GM18499 (cell line): ENCODE results near the gene NDUFV2.

ENCODE experiments used
- ATAC-seq: cut with Tn5 transposase; IDR thresholded peaks from one replicate; pipeline ENCODE4 v1.9.1; 2021; ENCODE audit warnings: moderate number of reproducible peaks; ENCODE audit not compliant: insufficient read depth, unreplicated experiment

The NDUFV2 gene

DNA sequence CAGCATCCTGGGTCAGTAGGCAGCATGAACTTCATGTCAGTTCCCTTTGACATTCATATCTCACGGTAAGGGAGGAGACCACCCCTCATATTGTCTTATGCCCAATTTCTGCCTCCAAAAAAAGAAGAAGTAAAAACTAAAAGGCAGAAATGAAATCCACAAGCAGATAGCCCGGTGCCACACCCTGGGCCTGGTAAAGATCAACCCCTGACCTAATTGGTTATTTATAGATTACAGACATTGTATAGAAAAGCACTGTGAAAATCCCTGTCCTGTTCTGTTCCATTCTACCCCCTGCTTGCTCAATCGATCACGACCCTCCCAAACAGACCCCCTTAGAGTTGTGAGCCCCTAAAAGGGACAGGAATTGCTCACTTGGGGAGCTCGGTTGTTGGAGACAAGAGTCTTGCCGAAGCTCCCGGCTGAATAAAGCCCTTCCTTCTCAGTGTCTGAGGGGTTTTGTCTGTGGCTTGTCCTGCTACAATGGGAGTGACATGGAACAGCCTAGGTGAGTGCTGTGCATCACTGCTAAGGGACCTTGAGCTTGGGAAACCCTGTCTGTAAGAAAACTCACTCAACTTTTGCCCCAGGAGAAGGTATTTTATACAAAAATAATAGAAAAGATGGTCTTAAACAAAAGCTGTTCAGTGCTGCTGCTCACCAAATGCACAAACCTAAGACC is 11.1 kb downstream of the NDUFV2 start:
- no peak for ATAC-seq

DNA sequence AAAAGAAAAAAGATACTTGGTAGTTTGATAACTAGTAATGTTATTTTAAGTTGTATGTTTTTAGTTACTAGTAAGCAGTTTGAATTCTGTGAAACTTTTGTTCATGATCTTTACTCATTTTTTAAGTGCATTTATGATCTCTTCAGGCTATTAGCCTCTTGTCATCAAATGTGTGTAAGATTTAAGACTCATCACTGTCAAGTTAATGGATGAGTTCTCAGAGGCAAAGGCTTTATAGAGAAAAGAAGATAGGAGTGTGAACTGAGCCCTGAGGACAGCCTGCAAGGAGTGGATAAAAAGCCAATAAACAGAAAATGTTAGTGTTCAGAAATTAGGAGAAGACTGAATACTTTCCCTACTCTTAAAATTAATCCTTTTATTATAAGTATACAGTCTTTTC is 13.5 kb downstream of the NDUFV2 start:
- no peak for ATAC-seq

DNA sequence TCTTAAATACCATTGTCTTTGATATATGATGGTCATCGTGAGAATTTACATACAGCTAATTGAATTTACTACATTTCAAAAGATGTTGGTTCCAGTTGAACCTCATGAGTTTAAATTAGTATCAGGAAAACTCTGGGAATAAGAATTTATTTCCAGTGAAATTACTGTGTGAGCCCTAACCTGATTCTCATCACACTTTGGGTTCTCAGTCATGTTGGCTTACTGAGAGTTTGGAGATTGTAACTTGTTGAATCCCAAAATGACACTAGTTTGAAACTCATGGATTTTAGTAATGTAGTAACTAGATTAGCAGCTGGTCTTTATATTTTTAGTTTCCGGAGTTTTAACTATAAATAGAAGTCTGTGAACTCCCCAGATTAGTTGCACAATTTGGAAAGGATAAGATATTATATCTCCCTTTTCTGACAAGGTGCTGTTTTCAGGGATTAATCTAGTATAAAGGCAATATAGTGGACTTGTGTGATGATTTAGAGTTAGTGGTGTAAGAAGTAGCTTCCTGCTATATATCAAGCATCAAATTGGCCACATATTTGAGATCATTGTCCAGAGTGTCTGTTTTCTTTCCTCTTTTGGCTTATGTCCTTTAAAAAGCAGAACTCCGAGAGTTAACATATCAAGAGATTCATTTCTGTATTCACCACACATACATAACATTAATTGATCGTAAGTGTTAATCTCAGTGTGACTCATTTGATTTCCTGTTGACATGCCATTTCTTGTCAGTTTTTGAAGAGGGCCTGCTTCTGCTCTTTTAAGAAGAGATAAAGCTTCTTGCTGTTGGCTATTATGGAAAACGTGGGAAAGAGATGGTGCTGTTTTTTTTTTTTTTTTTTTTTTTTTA is 15.7 kb downstream of the NDUFV2 start:
- no peak for ATAC-seq

DNA sequence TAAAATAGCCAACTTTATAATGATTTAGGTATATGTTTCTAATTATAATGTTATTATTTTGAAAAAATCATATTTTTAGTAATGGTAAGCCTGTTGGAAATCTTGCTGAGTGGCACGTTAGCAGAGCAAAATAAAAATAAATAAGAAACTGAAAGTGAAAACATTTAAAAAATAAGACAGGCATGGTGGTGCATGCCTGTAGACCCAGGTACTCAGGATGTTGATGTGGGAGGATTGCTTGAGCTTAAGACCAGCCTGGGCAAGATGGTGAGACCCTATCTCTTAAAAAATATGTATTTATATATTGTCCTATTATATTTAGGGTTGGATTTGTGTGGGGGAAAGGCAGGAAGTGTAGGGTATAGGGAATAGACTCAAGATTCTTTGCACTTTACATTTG is 18.3 kb downstream of the NDUFV2 start:
- no peak for ATAC-seq

DNA sequence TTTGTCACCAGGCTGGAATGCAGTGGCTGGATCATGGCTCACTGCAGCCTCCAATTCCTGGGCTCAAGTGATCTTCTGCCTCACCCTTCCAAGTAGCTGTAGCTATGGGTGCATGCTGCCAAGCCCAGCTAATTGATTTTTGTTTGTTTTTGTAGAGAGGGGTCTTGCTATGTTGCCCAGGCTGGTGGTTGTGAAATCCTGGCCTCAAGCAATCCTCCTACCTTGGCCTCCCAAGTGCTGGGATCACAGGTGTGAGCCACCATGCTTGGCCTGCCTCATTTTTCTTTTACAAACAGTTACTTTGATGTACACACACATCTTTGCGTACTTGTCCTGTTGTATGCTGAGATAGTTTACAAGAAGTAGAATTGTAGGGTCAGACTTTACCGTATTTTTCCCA is 21.0 kb downstream of the NDUFV2 start:
- ATAC-seq = no peak

DNA sequence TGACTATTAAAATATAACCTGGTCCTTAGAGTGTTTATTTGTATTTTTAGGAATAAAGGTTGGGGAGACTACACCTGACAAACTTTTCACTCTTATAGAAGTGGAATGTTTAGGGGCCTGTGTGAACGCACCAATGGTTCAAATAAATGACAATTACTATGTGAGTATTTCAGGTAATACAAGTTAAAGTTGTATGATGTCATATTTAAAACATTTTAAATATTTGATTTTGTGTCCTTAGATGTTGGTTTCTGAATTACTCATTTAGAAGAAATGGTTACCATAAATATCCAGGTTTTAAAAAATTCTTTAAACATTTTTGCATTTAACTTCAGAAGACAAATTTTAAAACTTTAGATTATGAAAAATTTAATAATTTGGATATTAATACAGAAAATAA is 22.3 kb downstream of the NDUFV2 start:
- ATAC-seq = no peak

DNA sequence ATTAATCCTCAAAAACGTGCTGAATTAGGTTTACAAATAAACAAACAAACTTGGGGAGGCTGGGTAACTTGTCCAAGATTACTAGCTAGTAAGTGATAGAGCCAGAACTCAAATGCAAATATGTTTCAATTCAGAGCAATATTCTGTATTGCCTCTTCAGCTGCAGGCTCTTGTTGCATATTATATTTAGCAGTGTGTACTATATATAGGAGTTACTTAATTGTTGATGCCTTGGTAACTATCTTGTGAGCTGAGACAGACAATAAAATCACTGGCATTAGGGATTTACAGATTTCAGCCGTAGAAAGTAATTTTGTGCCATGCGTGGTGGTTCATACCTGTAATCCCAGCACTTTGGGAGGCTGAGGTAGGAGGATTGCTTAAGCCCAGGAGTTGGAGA is 23.8 kb downstream of the NDUFV2 start:
- ATAC-seq = no peak

DNA sequence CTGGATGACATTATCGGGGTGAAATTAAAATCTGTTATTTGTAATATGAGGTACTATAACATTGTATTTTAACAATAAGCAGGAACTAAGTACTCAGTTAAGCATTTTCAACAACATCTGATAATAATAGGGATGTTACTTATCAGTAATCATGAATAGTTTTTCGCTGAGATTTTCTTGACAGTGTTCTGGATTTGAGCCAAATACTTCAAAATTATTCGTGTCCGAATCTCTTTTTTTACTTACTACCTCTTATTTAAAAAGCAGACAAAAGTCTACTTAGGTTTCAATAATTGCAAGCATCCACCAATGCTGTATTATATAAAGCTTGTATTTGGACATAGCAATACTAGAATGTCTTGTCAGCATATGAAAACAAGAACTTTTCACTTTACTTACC is 27.7 kb downstream of the NDUFV2 start:
- ATAC-seq = no peak

DNA sequence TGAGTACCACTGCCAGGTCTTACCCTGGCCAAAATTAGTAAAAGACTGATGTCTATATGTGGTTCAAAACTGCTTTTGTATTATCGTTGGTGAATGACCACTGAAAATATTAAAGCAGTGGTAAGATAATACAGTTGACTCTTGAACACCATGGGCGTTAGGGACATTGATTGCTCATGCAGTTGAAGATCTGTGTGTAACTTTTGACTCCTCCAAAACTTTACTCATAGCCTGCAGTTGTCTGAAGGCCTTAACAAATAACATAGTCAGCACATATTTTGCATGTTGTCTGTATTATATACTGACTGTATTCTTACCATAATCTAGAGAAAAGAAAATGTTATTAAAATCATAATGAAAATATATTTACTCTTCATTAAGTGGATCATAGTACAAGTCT is 28.3 kb downstream of the NDUFV2 start:
- no peak for ATAC-seq

DNA sequence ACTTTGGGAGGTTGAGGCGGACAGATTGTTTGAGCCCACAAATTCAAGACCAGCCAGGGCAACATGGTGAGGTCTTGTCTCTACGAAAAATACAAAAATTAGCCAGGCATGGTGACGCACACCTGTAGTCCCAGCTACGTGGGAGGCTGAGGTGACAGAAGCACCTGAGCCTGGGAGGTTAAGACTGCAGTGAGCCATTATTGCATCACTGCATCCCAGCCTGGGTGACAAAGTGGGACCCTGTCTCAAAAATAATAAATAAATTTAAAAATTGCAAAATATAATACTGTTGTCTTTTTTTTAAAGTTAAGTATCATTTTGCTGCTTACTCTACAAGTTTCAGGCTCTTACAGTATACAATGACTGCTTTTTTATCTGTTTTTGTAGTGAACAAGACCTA is 30.1 kb downstream of the NDUFV2 start:
- ATAC-seq = no peak

DNA sequence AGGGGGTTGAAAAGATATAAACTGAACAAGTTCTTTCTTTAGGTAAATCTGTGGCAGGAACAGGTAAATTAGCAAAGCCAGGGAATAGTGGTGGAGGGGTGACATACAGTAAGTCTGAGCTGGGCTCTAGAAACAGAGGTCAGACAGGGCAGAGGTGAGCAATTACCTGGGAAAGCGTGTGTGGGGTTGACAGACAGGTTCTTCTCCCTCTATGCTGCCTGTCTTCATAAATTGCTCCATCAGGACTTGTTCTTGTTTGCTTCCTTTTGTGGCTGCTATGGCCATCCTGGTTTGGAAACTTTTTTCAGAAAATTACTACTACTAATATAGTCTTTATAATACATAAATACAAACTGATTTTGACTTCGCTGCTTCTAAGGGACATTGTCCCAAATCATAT is 30.7 kb downstream of the NDUFV2 start:
- ATAC-seq = no peak

DNA sequence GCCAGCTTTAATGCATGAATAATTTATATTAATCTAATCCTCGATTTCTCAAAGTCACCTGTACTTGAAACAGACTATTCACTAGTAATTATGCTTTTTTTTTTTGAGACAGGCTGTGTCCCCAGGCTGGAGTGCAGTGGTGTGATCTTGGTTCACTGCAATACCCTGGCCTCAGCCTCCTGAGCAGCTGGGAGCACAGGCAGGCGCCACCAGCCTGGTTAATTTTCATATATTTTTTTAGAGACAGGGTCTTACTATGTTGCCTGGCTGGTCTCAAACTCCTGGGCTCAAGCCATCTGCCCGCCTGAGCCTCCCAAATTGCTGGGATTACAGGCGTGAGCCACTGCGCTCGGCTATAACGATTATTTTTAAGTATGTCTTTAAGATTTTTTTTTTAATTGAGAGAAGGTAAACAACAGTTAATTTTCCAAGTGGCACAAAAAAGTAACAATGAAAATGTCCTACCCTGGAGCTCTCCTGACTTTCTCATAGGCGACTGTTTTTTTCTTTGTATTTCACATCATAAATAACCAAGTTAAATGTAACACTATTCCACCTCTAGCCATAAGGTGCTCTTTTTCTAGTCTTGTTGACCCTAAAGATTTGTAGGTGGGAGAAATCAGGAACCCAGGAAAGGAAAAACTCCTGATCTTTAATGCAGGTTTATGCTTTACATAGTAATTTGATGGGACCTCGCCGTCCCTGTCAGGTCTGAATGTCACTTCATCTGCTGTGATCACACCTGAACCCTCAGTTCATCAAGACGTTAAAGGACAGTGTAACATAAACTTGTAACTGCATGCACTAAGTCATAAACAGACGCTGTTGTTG is 32.8 kb downstream of the NDUFV2 start:
- ATAC-seq = no peak

DNA sequence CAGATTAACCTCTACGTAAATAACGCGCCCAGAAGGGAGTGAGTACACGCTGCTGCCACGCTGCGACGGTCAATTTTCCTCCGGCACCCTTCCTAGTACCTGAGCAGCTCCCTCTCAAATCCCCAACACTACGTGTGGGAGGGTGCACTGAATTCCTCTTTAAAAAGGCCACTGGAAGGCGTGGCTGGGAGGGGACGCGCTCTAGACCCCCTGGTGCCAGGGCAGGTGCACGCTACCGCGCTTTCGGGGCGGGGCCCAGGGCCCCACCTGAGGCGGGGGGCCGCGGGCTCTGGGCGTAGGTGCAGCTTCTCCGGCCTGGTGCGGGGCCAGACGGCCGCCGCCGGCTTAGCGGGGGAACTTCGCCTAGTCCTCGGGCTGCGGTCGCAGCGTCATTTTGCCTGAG is 33.4 kb downstream of the NDUFV2 start:
- ATAC-seq = peak; percentile 1

DNA sequence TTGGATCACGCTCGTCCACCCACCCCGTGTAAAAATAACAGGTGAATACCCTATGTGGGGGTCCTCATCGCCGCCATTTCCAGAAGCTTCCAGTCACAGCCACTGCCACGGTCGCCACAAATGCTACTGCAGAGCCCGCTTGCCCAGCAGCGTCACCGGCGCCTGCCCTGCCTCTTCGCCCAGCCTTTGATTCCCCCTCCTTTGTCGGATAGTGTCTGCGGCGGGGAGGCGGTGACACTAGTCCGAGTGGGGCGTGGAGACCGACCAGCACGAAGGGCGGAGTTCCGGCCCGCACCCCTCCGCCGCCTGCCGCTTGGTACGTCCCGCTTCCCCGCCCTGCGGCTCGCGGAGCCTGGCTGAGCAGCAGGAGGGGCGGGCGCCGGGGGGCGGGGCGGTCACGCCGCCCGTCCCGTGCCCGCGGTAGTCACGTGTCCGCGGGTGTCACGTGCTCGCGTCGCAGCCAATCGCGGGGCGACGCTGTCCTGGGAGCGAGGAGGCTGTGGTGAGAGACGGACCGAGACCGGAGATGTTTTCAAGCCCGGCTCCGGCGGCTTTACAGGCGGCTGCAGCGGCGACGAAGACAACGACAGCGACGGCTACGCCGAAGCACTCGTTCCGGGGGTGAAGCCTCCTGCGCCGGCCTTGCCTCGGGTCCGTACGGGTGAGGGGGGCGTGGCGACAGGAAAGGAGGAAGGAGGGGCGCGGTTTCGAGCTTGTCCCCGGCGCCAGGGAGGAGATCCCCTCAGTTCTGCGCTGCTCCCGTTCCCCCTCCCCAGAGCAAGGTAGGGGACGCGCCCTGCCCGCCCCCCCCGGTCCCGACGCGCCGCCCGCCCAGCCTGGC is 34.0 kb downstream of the NDUFV2 start, which contains the start of gene ANKRD12:
TSS of gene ANKRD12 (plus strand) at position 467 of the 841 bp plus-strand sequence. CDS start 45,652 bp downstream, outside the sequence.
- peak; percentile 51 for ATAC-seq

DNA sequence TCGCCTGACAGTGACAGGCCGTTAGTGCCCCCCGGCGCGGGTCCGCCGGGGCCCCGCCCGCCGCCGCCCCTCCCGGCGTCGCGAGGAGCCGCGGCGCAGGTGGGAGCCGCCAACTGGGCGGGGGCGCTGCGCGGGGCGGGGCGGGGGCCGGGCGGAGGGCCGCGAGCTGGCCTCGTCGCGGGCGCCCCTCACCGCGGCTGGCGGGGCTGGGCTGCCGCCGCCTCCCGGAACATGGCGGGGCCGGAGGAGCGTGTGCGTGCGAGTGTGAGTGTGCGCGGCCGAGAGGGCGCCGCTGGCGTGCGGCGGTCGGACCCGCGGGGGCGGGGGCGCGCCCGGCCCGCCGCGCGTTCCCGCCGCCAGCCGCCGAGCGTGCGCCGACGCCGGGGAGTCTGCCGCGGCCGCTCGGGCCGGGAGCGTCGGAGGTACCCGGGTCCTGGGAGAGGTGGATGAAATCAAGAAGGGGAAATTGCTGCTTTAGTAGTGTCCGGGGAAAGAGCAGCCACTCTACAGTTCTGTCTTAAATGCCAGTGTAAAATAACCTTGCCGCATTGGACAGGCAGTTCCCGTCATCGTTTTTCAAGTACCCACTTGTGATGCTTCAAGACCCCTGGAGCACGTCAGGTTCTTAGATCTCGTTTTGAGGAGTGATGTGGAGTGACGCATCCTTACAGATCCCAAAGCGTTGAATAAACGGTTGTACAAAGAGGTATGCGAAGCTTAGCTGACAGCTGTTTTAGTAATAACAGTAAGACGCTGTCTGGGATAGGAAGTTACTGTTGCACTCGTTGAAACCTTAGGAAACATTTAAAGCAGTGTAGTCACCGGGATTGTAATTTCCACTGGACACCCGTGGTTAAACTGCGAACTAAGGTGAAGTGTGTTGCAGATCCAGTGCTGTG is 34.9 kb downstream of the NDUFV2 start:
- peak; percentile 16 for ATAC-seq

DNA sequence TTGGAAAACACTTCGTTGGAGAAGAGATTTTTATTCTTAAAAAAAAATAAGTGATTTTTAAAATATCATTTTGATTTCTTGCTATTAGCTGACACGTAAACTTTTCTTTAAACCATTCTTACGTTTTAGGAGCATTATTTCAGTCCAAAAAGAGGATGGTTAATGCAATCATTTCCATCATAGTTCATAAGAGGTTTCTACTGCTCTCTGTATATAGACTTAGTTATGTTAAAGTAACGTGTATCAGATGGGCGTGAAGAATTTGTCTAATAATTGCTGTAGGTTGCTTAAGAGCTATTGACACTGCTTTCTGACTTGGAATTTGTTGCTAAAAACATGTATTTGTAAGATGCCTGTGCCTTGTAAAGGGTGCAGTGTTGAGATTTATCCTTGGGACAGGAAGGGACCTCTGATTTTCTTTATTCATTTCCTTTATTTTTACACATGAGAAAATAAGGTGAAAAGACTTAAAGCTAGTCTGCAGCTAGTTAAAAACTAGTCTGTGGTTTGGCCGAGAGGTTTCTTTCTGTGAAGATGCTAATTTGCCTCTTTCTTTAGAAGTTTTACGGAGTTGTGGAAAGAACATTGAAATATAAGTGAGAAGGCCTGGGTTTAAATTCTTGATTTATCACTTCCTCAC is 37.0 kb downstream of the NDUFV2 start:
- ATAC-seq = no peak

DNA sequence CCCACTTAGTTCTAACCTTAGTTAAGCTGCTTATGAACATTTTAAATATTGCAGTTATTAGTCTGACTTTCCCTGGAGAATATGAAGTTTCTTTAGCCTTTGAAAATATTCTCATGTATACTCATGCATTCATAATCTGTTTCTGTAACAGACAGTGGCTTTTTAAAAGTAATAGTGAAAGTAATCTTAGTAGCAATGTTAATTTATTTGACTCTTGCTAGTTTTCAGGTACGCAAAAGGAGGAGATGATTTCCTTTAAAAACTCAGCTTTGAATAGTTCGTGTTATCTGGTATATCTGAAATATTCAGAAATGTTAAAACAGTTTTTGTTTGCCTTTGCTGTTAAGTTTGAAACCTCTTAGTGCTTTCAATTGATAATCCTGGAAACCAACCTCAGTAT is 37.9 kb downstream of the NDUFV2 start:
- no peak for ATAC-seq

DNA sequence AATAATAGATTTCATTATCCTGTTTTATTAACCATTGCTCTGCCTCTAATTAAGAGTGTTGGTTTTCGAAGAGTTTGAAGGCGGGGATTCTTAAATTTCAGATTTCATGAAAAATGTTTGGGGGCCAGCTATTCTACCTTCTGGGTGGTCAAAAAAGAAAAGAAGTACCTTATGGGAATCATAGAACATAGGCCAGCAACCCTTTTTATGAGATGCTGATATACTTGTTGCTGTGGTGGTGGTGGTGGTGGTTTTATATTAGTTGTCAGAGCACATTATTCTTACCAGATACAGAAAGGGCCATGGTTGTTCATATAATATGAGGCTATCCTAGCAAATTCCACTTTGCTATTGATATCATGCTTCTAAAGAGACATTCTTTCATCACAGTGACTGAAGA is 38.5 kb downstream of the NDUFV2 start:
- ATAC-seq = no peak

DNA sequence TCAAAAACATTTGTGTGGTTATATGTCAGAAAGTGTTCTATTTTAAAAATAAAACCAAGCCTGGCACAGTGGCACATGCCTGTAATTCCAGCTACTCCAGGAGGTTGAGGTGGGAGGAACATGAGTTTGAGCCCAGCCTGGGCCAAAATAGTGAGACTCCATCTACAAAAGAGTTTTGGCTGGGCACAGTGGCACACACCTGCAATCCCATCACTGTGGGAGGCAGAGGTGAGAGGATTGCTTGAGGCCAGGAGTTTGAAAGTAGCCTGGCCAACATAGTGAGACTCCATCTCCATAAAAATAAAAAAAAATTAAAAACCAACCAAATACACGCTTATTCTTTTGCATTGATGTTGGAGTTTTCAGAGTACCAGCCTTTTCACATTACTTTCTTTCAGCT is 43.7 kb downstream of the NDUFV2 start:
- no peak for ATAC-seq
